GM18520 (cell line): ENCODE measurements around the gene BRD1.
"Not testable (repeated sequence)": the region's sequence is repeated elsewhere in the genome, so short reads cannot be mapped to it uniquely, and the experiment has no call there.

Experiments used
- ATAC-seq: cut with Tn5 transposase; IDR thresholded peaks from one replicate; pipeline ENCODE4 v1.9.1; 2021; ENCODE audit not compliant: unreplicated experiment

Gene BRD1

GRCh38 chr22:49827271-49827852, 311 bp downstream of the BRD1 start:
- ATAC-seq: no peak

- no peak for ATAC-seq
Observed at GRCh38 chr22:49826603-49827270, 936 bp downstream of the BRD1 start.

- ATAC-seq: no peak
Observed at GRCh38 chr22:49825944-49826602, 1.6 kb downstream of the BRD1 start.

GRCh38 chr22:49825436-49825835, 2.2 kb downstream of the BRD1 start:
- ATAC-seq: no peak

GRCh38 chr22:49824936-49825335, 2.7 kb downstream of the BRD1 start:
- ATAC-seq: no peak

- no peak for ATAC-seq
Observed at GRCh38 chr22:49824185-49824925, 3.3 kb downstream of the BRD1 start.

GRCh38 chr22:49823289-49824045, 4.2 kb downstream of the BRD1 start:
- no peak for ATAC-seq

- ATAC-seq: not testable (repeated sequence)
Observed at GRCh38 chr22:49821741-49822140, 5.9 kb downstream of the BRD1 start.

- no peak for ATAC-seq
Observed at GRCh38 chr22:49820984-49821383, 6.7 kb downstream of the BRD1 start.

GRCh38 chr22:49817359-49817758, 10.3 kb downstream of the BRD1 start:
- ATAC-seq: no peak

- ATAC-seq: no peak
Observed at GRCh38 chr22:49815641-49816091, 12.0 kb downstream of the BRD1 start.

- no peak for ATAC-seq
Observed at GRCh38 chr22:49814856-49815255, 12.8 kb downstream of the BRD1 start.

- no peak for ATAC-seq
Observed at GRCh38 chr22:49814164-49814686, 13.4 kb downstream of the BRD1 start.

- ATAC-seq: no peak
Observed at GRCh38 chr22:49812838-49813237, 14.8 kb downstream of the BRD1 start.

GRCh38 chr22:49811020-49811791, 16.5 kb downstream of the BRD1 start:
- ATAC-seq: no peak

- no peak for ATAC-seq
Observed at GRCh38 chr22:49810363-49811019, 17.2 kb downstream of the BRD1 start.

GRCh38 chr22:49807780-49808708, 19.6 kb downstream of the BRD1 start:
- ATAC-seq: no peak

GRCh38 chr22:49807129-49807528, 20.5 kb downstream of the BRD1 start:
- ATAC-seq: no peak
